ENCODE measurements around the gene SUN2. TPM values are rescaled to one million over a fixed set of nuclear protein-coding genes. Genes with fewer than 3 reads are reported as not detected.

The SUN2 gene
- total and polyA plus RNA-seq, 9 of the 15 experiments (the other 6 are each of a cell fraction or from before 2014, with no cell fraction given) = 0.11 to 42.6 (median 16.7) TPM

- TF ChIP-seq NELFE (IDR thresholded peaks at IDR 0.05; ENCODE audit: insufficient read depth, insufficient read length) (no peak), KLF6 (CRISPR knock-in tag; IDR thresholded peaks at IDR 0.05; ENCODE audit: borderline replicate concordance) (no peak), XRCC5 (IDR thresholded peaks at IDR 0.05; ENCODE audit: low read depth, low read length) (no peak), TFAM (CRISPR knock-in tag; conservative IDR thresholded peaks at IDR 0.05) (no peak), RBM25 (IDR thresholded peaks at IDR 0.05; ENCODE audit: low read depth, low read length, severe bottlenecking) (peak; percentile 100), ILK (tag; IDR thresholded peaks at IDR 0.05; ENCODE audit: borderline replicate concordance, low read depth) (no peak), FOXP1 (CRISPR knock-in tag; IDR thresholded peaks at IDR 0.05) (peak; percentile 59; the same call in 1 of the 2 replicates), ZNF184 (CRISPR knock-in tag; IDR thresholded peaks at IDR 0.05) (no peak), CBFA2T3 (IDR thresholded peaks at IDR 0.05) (no peak), PYGO2 (tag; IDR thresholded peaks at IDR 0.05) (no peak), PHF8 (IDR thresholded peaks at IDR 0.05; ENCODE audit: borderline replicate concordance, low read length) (peak; percentile 69; the same call in 1 of the 2 replicates), MYBL2 (IDR thresholded peaks at IDR 0.05; ENCODE audit: low read depth) (peak; percentile 81), MYBL2 (CRISPR knock-in tag; IDR thresholded peaks at IDR 0.05; ENCODE audit: borderline replicate concordance) (peak; percentile 46; the same call in 1 of the 2 replicates), POLR2B (IDR thresholded peaks at IDR 0.05; ENCODE audit: low read depth, partially characterized antibody) (peak; percentile 28), CXXC5 (CRISPR knock-in tag; IDR thresholded peaks at IDR 0.05) (peak; percentile 64), NEUROD1 (IDR thresholded peaks at IDR 0.05; ENCODE audit: borderline replicate concordance, low read depth, low read length, partially characterized antibody) (peak; percentile 63), MCM7 (IDR thresholded peaks at IDR 0.05) (no peak), NFYB (IDR thresholded peaks at IDR 0.05; ENCODE audit: extremely low read depth, insufficient read length) (peak; percentile 67)
- TF ChIP-seq, protein P1, sequence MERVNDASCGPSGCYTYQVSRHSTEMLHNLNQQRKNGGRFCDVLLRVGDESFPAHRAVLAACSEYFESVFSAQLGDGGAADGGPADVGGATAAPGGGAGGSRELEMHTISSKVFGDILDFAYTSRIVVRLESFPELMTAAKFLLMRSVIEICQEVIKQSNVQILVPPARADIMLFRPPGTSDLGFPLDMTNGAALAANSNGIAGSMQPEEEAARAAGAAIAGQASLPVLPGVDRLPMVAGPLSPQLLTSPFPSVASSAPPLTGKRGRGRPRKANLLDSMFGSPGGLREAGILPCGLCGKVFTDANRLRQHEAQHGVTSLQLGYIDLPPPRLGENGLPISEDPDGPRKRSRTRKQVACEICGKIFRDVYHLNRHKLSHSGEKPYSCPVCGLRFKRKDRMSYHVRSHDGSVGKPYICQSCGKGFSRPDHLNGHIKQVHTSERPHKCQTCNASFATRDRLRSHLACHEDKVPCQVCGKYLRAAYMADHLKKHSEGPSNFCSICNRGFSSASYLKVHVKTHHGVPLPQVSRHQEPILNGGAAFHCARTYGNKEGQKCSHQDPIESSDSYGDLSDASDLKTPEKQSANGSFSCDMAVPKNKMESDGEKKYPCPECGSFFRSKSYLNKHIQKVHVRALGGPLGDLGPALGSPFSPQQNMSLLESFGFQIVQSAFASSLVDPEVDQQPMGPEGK (CRISPR knock-in tag; IDR thresholded peaks at IDR 0.05; ENCODE audit: borderline replicate concordance) = no peak
- TF ChIP-seq, protein P2, sequence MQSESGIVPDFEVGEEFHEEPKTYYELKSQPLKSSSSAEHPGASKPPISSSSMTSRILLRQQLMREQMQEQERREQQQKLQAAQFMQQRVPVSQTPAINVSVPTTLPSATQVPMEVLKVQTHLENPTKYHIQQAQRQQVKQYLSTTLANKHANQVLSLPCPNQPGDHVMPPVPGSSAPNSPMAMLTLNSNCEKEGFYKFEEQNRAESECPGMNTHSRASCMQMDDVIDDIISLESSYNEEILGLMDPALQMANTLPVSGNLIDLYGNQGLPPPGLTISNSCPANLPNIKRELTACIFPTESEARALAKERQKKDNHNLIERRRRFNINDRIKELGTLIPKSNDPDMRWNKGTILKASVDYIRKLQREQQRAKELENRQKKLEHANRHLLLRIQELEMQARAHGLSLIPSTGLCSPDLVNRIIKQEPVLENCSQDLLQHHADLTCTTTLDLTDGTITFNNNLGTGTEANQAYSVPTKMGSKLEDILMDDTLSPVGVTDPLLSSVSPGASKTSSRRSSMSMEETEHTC (IDR thresholded peaks at IDR 0.05) = no peak
- TF ChIP-seq, protein P3, sequence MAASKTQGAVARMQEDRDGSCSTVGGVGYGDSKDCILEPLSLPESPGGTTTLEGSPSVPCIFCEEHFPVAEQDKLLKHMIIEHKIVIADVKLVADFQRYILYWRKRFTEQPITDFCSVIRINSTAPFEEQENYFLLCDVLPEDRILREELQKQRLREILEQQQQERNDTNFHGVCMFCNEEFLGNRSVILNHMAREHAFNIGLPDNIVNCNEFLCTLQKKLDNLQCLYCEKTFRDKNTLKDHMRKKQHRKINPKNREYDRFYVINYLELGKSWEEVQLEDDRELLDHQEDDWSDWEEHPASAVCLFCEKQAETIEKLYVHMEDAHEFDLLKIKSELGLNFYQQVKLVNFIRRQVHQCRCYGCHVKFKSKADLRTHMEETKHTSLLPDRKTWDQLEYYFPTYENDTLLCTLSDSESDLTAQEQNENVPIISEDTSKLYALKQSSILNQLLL (CRISPR knock-in tag; IDR thresholded peaks at IDR 0.05; ENCODE audit: borderline replicate concordance) = no peak
- TF ChIP-seq, protein P4, sequence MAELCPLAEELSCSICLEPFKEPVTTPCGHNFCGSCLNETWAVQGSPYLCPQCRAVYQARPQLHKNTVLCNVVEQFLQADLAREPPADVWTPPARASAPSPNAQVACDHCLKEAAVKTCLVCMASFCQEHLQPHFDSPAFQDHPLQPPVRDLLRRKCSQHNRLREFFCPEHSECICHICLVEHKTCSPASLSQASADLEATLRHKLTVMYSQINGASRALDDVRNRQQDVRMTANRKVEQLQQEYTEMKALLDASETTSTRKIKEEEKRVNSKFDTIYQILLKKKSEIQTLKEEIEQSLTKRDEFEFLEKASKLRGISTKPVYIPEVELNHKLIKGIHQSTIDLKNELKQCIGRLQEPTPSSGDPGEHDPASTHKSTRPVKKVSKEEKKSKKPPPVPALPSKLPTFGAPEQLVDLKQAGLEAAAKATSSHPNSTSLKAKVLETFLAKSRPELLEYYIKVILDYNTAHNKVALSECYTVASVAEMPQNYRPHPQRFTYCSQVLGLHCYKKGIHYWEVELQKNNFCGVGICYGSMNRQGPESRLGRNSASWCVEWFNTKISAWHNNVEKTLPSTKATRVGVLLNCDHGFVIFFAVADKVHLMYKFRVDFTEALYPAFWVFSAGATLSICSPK (IDR thresholded peaks at IDR 0.05; ENCODE audit: borderline replicate concordance) = no peak
Observed at GRCh38 chr22:38755911-38756532, at the start of gene SUN2 (continued).
